ENCODE results near the gene PCGF1.

- TF ChIP-seq, protein P1, sequence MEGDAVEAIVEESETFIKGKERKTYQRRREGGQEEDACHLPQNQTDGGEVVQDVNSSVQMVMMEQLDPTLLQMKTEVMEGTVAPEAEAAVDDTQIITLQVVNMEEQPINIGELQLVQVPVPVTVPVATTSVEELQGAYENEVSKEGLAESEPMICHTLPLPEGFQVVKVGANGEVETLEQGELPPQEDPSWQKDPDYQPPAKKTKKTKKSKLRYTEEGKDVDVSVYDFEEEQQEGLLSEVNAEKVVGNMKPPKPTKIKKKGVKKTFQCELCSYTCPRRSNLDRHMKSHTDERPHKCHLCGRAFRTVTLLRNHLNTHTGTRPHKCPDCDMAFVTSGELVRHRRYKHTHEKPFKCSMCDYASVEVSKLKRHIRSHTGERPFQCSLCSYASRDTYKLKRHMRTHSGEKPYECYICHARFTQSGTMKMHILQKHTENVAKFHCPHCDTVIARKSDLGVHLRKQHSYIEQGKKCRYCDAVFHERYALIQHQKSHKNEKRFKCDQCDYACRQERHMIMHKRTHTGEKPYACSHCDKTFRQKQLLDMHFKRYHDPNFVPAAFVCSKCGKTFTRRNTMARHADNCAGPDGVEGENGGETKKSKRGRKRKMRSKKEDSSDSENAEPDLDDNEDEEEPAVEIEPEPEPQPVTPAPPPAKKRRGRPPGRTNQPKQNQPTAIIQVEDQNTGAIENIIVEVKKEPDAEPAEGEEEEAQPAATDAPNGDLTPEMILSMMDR (IDR thresholded peaks at IDR 0.05 in 8 of 11, conservative IDR thresholded peaks at IDR 0.05 in 3 of 11) = no peak
- TF ChIP-seq POLR2A (IDR thresholded peaks at IDR 0.05) = no peak
- TF ChIP-seq POLR2AphosphoS5 (IDR thresholded peaks at IDR 0.05) = peak; percentile 2 to 64 (median 52)
Measured at GRCh38 chr2:74461187-74462053, 46.1 kb downstream of the PCGF1 start.

Data from spleen (tissue), 7 donors.